ENCODE measurements around the gene SAMMSON.
A peak's percentile ranks its signal among the peaks of the same experiment; 100 is the strongest.

The SAMMSON gene

DNA sequence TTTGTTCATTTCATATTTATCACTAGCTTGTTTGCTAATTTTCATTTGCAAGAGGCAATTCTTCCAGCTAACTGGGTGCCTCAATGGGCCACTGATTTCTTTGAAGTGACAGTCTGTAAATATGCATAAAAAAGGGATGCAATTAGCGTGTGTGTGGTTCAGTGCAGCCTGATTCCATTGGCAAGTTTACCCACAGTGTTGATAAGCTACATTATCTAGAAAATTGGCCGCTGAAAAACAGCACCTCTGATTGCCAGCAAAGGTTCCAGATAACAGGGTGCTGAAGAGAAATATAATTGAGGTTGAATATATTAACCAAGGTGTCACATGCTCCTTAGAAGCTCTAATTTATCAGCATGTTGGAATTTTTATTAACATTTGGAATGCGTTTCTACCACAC is 76.9 kb downstream of the SAMMSON start:
- TF ChIP-seq, protein P1, sequence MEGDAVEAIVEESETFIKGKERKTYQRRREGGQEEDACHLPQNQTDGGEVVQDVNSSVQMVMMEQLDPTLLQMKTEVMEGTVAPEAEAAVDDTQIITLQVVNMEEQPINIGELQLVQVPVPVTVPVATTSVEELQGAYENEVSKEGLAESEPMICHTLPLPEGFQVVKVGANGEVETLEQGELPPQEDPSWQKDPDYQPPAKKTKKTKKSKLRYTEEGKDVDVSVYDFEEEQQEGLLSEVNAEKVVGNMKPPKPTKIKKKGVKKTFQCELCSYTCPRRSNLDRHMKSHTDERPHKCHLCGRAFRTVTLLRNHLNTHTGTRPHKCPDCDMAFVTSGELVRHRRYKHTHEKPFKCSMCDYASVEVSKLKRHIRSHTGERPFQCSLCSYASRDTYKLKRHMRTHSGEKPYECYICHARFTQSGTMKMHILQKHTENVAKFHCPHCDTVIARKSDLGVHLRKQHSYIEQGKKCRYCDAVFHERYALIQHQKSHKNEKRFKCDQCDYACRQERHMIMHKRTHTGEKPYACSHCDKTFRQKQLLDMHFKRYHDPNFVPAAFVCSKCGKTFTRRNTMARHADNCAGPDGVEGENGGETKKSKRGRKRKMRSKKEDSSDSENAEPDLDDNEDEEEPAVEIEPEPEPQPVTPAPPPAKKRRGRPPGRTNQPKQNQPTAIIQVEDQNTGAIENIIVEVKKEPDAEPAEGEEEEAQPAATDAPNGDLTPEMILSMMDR (IDR thresholded peaks at IDR 0.05; ENCODE audit: insufficient read depth, low read depth, low read length, missing control alignments): no peak
- DNase-seq (ENCODE audit: low read depth): no peak
- no peak overlapping the region for H3K4me3 ChIP-seq (ENCODE audit: low read depth, low read length)

DNA sequence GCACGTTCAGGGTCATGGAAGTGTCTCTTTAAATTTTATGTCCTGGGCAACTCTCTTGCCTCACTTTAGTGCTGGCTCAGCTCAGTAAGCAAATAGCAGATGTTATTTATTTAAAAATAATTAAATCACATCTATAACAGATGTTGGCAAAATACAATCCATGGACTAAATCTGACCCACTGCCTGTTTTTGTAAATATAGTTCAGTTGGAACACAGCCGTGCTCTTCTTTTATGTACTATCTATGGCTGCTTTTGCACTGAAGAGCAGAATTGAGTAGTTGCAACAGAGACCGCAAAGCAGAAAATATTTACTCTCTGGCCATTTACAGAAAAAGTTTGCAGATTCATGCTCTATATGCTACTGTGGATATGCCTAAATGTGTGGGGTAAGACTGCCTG is 79.2 kb downstream of the SAMMSON start:
- no peak for DNase-seq (ENCODE audit: low read depth)
- TF ChIP-seq, protein P1 (IDR thresholded peaks at IDR 0.05; ENCODE audit: insufficient read depth, low read depth, low read length, missing control alignments): no peak
- no peak overlapping the region for H3K4me3 ChIP-seq (ENCODE audit: low read depth, low read length)

DNA sequence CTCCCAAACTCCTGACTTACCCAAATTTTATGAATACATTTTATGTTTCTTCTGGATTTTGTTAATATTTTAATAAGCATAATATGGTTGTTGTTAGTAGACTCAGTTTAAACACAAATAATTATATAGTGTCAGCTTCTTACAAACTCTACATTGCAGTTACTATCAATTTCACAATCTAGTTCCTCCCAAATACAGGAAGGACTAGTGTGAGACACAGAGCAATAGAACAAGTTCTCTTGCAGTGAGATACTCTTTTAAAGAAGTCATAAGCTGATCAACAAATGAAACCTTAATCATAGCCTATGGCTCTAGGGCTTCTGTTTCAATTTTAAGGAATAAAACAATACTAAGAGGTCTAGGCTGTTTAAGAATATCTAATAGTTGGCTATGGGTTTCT is 86.1 kb downstream of the SAMMSON start:
- TF ChIP-seq, protein P1 (IDR thresholded peaks at IDR 0.05; ENCODE audit: insufficient read depth, low read depth, low read length, missing control alignments): no peak
- H3K4me3 ChIP-seq (ENCODE audit: low read depth, low read length): no peak overlapping the region
- DNase-seq (ENCODE audit: low read depth): no peak

DNA sequence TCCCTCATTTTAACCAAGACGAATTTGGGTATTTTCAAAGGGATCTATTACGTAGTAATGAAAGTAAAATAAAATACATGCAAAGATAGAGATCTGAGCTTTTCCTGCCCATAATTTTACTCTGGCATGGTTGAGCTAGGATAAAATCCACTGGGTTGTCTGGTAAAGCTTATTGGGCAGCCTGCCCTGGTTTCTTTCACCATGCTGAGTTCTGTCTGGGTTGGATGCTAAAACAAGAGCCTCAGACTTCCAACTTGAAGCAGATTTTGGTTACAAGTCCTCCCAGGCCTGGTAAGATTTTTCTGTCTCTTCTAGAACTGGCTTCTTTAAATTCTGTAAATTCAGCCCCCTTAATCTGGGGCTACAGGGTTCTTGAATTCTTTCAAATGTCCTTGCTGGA is 86.8 kb downstream of the SAMMSON start:
- DNase-seq (ENCODE audit: low read depth): no peak
- TF ChIP-seq, protein P1 (IDR thresholded peaks at IDR 0.05; ENCODE audit: insufficient read depth, low read depth, low read length, missing control alignments): no peak
- no peak overlapping the region for H3K4me3 ChIP-seq (ENCODE audit: low read depth, low read length)

DNA sequence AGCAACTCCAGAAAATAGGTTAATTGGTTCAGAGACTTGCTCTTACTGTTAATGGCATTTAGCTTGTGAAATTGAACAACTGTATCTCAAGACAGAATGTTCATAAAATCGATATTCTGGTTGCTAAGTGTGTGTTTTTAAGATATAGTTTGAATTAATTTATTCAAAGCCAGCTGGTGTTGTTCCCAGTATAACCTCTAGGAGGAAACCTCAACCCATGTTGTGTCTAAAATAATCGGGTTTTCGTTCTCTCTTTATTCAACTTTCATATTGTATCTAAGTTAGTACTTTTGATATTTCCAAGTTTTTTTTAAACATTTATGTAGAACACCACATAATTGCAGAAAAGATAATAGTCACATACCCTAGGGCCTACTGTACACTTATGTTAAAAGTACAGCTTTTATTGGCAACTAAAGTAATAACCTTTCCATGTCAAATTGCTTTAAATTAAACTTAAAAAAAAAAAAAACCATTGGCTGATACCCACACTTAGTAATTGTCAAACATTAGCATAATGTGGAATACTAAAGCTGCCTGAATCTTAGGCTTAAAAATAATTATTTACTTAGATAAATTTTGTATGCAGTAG is 90.9 kb downstream of the SAMMSON start:
- TF ChIP-seq, protein P1 (IDR thresholded peaks at IDR 0.05; ENCODE audit: insufficient read depth, low read depth, low read length, missing control alignments): peak; percentile 62
- peak; percentile 32 for DNase-seq (ENCODE audit: low read depth)
- no peak overlapping the region for H3K4me3 ChIP-seq (ENCODE audit: low read depth, low read length)

DNA sequence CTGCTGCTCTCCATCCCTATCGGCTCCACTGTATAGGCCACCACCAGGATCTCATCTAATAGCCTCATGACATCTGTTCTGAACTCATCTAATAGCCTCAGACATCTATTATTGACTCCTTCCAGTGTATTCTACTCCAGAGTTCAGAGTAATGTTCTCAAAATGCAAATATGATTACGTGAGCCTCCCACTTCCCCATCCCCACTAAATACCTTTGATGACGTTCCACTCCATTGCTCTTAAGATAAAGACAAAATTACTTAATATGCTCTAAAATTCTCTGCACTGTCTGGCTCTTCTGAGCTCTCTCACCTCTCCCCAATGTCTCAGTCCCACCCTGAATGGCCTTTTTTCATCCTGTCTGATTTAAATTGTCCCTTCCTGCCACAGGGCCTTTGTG is 94.7 kb downstream of the SAMMSON start:
- DNase-seq (ENCODE audit: low read depth): no peak
- TF ChIP-seq, protein P1 (IDR thresholded peaks at IDR 0.05; ENCODE audit: insufficient read depth, low read depth, low read length, missing control alignments): no peak

DNA sequence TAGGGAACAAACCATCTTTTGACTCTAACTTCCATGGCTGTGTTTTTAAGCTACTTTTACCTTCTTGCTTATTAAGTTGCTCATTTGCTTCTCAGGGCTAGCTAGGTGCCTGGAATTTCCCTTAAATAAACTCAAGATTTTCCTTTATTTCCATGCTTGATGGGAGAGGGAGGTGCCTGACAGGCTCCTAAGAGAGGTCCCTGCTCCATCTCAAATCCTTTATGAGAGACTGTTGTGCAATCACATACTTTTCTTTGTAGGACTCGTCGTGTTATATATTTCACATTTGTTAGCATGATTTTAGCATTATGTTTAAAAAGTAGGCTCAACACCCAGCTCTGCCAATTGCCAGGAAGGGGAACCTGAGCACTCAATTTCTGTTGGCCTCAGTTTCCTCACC is 95.7 kb downstream of the SAMMSON start:
- DNase-seq (ENCODE audit: low read depth): no peak
- no peak overlapping the region for H3K4me3 ChIP-seq (ENCODE audit: low read depth, low read length)
- TF ChIP-seq, protein P1 (IDR thresholded peaks at IDR 0.05; ENCODE audit: insufficient read depth, low read depth, low read length, missing control alignments): no peak

More for the DNA sequence above, 94.7 kb downstream of the SAMMSON start:
- no peak overlapping the region for H3K4me3 ChIP-seq (ENCODE audit: low read depth, low read length)
